Measurements from ENCODE around the gene STK36. TPM values are rescaled to one million over a fixed set of nuclear protein-coding genes. Genes with fewer than 3 reads are reported as not detected.

The STK36 gene
- total RNA-seq, 1 experiment from 2014 or later: 20.7 TPM

DNA sequence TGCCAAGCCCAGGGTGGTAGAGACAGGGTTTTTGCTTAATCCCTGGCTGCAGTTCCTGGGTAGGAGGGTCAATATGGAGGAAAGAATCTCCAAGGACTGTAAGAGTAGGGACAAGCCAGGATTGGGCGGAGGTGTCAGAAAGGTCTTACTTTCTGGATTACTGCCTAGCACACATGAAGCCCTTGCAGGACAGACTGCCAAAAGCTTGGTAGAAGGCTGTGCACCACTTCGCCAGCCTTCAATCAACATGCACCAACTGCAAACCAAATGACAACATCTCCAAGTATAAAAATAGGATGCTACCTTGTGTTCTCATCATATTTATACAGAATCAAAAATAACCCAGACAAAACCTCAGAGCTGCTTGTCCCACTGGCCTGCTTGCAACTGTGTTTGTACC is 16.1 kb upstream of the STK36 start:
- H3K27ac Mint-ChIP-seq (ENCODE audit: low read depth, unreplicated experiment): no peak overlapping the region
- no peaks in the 10 kb centered on the region for H3K27me3 Mint-ChIP-seq (ENCODE audit: insufficient read depth, unreplicated experiment)
- H3K4me3 Mint-ChIP-seq (ENCODE audit: unreplicated experiment): no peak overlapping the region
- DNase-seq (ENCODE audit: unreplicated experiment): no peak
- ChIA-PET POLR2A (interaction anchor here (0.7 kb wide), 3 partner anchors 16 to 32 kb away, joined by 3 to 7 read pairs (median 3); partner anchors contain the start of genes RNF25 and STK36), CTCF (interaction anchor here (1.2 to 3.6 kb wide), 2 partner anchors 31 to 46 kb away, joined by 3 to 15 read pairs; no protein-coding TSS in a partner anchor)
- BruUV-seq (replicated peaks): no TSS peak
- peaks cover 23% of the 10 kb centered on the region for H3K4me1 Mint-ChIP-seq (ENCODE audit: insufficient read depth, unreplicated experiment)
- intact Hi-C loops (cut with micrococcal nuclease): loop anchor here (5.0 kb wide), 1 partner anchor 77 kb away; no protein-coding TSS in a partner anchor
- no peaks in the 10 kb centered on the region for H3K9me3 Mint-ChIP-seq (ENCODE audit: unreplicated experiment)
- H3K36me3 Mint-ChIP-seq (ENCODE audit: insufficient read depth, unreplicated experiment): peaks cover 60% of the 10 kb centered on the region
- TF ChIP-seq, protein P1, sequence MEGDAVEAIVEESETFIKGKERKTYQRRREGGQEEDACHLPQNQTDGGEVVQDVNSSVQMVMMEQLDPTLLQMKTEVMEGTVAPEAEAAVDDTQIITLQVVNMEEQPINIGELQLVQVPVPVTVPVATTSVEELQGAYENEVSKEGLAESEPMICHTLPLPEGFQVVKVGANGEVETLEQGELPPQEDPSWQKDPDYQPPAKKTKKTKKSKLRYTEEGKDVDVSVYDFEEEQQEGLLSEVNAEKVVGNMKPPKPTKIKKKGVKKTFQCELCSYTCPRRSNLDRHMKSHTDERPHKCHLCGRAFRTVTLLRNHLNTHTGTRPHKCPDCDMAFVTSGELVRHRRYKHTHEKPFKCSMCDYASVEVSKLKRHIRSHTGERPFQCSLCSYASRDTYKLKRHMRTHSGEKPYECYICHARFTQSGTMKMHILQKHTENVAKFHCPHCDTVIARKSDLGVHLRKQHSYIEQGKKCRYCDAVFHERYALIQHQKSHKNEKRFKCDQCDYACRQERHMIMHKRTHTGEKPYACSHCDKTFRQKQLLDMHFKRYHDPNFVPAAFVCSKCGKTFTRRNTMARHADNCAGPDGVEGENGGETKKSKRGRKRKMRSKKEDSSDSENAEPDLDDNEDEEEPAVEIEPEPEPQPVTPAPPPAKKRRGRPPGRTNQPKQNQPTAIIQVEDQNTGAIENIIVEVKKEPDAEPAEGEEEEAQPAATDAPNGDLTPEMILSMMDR (IDR thresholded peaks at IDR 0.05; ENCODE audit: unreplicated experiment): no peak

DNA sequence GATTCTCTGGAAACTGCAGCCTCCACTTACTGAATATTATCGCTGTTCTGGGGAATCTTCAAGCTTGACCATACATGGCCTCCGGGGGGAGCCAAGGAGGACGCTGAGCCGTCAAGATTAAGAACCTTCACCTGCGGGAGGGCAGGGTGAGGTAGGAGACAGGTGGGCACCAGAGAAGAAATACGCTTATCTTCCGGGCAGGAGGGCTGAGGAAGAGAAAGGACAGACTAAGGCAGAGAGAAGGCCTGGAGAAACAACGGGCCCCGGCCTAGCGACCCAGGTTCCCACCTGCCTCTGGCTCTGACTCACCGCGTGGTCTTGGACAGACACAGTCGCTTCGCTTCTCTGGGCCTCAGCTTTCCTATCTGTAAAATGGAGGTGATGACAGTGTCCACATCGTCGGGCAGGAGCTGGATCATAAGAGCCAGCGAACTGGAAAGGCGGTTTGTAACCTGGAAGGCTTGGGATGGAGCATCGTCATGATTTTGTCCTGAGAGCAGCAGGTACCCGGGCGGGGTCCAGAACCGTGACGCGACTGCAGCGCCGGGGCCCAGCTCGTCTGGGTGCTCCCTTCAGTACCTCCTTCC is 13.1 kb upstream of the STK36 start:
- Mint-ChIP-seq H3K4me3 (ENCODE audit: unreplicated experiment) (peak overlapping the region; percentile 92), H3K4me1 (ENCODE audit: insufficient read depth, unreplicated experiment) (peaks cover 27% of the 10 kb centered on the region), H3K27ac (ENCODE audit: low read depth, unreplicated experiment) (peak overlapping the region; percentile 82), H3K27me3 (ENCODE audit: insufficient read depth, unreplicated experiment) (no peaks in the 10 kb centered on the region), H3K9me3 (ENCODE audit: unreplicated experiment) (no peaks in the 10 kb centered on the region), H3K36me3 (ENCODE audit: insufficient read depth, unreplicated experiment) (peaks cover 59% of the 10 kb centered on the region)
- peak; percentile 75 for DNase-seq (ENCODE audit: unreplicated experiment)
- ChIA-PET CTCF (interaction anchor here (0.6 to 6.0 kb wide), 18 partner anchors 10 to 732 kb away, joined by 3 to 48 read pairs (median 5); partner anchors contain the start of genes RNF25, STK36 and TTLL4), POLR2A (interaction anchor here (0.5 to 6.1 kb wide), 16 partner anchors 8 to 443 kb away, joined by 3 to 105 read pairs (median 4); partner anchors contain the start of genes PLCD4, RNF25, STK36 and TMBIM1)
- TSS peak; percentile 42 for BruUV-seq (replicated peaks)
- TF ChIP-seq, protein P1 (IDR thresholded peaks at IDR 0.05; ENCODE audit: unreplicated experiment): peak; percentile 53
- intact Hi-C loops (cut with micrococcal nuclease): loop anchor here (1.0 to 5.0 kb wide), 5 partner anchors 13 to 189 kb away; no protein-coding TSS in a partner anchor

DNA sequence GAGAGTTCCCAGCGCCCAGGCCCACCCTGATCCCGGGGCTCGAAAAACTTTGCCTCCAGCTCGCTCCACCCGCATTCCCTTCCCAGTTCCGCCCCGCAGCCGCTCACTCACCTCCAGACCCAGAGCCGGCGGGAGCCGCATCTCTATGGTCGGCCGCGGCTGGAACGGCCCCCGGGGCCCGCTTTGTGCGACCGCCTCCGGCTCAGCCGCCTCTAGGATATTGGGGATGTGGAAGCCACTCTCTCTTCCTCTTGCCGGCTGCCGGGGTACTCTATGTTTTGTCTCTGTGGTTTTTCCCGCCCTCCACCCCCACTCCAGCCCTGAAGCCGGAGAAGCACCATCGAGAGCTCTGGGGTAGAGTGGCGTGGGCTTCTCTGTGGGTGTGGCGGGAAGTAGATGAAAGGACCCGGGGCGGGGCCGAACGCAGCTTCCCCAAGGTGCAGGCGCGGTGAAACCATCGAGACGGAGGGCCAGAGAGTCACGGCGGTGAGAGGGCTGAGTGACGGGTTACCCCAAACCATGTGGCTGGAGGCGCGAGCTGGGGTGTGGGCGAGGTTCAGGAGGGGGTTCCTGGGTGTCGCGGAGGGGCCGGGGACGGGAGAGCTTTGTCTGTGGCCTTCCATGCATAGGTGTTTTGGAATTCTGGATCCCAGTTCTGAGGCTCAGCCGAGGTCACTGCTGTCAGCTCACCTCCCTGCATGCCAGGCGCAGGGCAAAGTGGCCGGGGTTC is 12.5 kb upstream of the STK36 start, which contains the start of the genes BCS1L and ZNF142:
Gene BCS1L (plus strand): TSS at position 426 of the 730 bp plus-strand sequence. CDS start 1,305 bp downstream, outside the sequence.
Gene ZNF142 (minus strand): TSS at position 366 of the 730 bp plus-strand sequence. CDS start 3,194 bp downstream, outside the sequence.
- Mint-ChIP-seq H3K4me1 (ENCODE audit: insufficient read depth, unreplicated experiment) (peaks cover 27% of the 10 kb centered on the region), H3K36me3 (ENCODE audit: insufficient read depth, unreplicated experiment) (peaks cover 52% of the 10 kb centered on the region), H3K27me3 (ENCODE audit: insufficient read depth, unreplicated experiment) (no peaks in the 10 kb centered on the region), H3K4me3 (ENCODE audit: unreplicated experiment) (peak within 1 kb of the TSS; percentile 92), H3K27ac (ENCODE audit: low read depth, unreplicated experiment) (peak within 1 kb of the TSS; percentile 82), H3K9me3 (ENCODE audit: unreplicated experiment) (no peaks in the 10 kb centered on the region)
- ChIA-PET POLR2A (interaction anchor here (0.6 to 6.1 kb wide), 21 partner anchors 9 to 443 kb away, joined by 3 to 105 read pairs (median 5); partner anchors contain the start of genes PLCD4, RNF25, STK36 and TMBIM1), CTCF (interaction anchor here (0.6 to 6.0 kb wide), 14 partner anchors 9 to 624 kb away, joined by 3 to 48 read pairs (median 5); partner anchors contain the start of genes RNF25, STK36 and TTLL4)
- intact Hi-C loops (cut with micrococcal nuclease): loop anchor here (1.0 to 5.0 kb wide), 4 partner anchors 12 to 188 kb away; no protein-coding TSS in a partner anchor
- no TSS peak for BruUV-seq (replicated peaks)
- TF ChIP-seq, protein P1 (IDR thresholded peaks at IDR 0.05; ENCODE audit: unreplicated experiment): no peak
- peak; percentile 94 for DNase-seq (ENCODE audit: unreplicated experiment)

All from MCF 10A (cell line).